CD4-positive, alpha-beta T cell treated with Interleukin-12 subunit alpha and Interleukin-12 subunit beta, for 1 hour (primary cell): ENCODE data around the gene MXRA5.
"Not testable (repeated sequence)": the region's sequence is repeated elsewhere in the genome, so short reads cannot be mapped to it uniquely, and the experiment has no call there.

Source experiments
- DNase-seq: peaks from one replicate; pipeline ENCODE4 v3.0.0-alpha.2; 2020

MXRA5 gene

GRCh38 chrX:3346501-3347259 is at the start of gene MXRA5:
Gene MXRA5 (minus strand): TSS chrX:3346652. CDS start chrX:3343833, 2,819 bp downstream.
- no peak for DNase-seq

- DNase-seq: no peak
Observed at GRCh38 chrX:3393581-3394111, 47.2 kb upstream of the MXRA5 start.

GRCh38 chrX:3393178-3393577 is 46.7 kb upstream of the MXRA5 start:
- DNase-seq: no peak

- no peak for DNase-seq
Observed at GRCh38 chrX:3388457-3388856, 42.0 kb upstream of the MXRA5 start.

GRCh38 chrX:3384327-3384726 is 37.9 kb upstream of the MXRA5 start:
- DNase-seq: no peak

- DNase-seq: no peak
Observed at GRCh38 chrX:3380603-3381002, 34.2 kb upstream of the MXRA5 start.

GRCh38 chrX:3379111-3379510 is 32.7 kb upstream of the MXRA5 start:
- DNase-seq: no peak

GRCh38 chrX:3378156-3378555 is 31.7 kb upstream of the MXRA5 start:
- DNase-seq: no peak

GRCh38 chrX:3377560-3377959 is 31.1 kb upstream of the MXRA5 start:
- no peak for DNase-seq

- DNase-seq: not testable (repeated sequence)
Observed at GRCh38 chrX:3375878-3376508, 29.5 kb upstream of the MXRA5 start.

GRCh38 chrX:3374108-3374800 is 27.8 kb upstream of the MXRA5 start:
- no peak for DNase-seq

GRCh38 chrX:3371163-3371562 is 24.7 kb upstream of the MXRA5 start:
- no peak for DNase-seq

- no peak for DNase-seq
Observed at GRCh38 chrX:3370656-3371055, 24.2 kb upstream of the MXRA5 start.

- DNase-seq: no peak
Observed at GRCh38 chrX:3362956-3363355, 16.5 kb upstream of the MXRA5 start.

GRCh38 chrX:3360881-3361280 is 14.4 kb upstream of the MXRA5 start:
- DNase-seq: no peak

- not testable (repeated sequence) for DNase-seq
Observed at GRCh38 chrX:3352741-3353140, 6.3 kb upstream of the MXRA5 start.

GRCh38 chrX:3351276-3351675 is 4.8 kb upstream of the MXRA5 start:
- DNase-seq: no peak

- DNase-seq: no peak
Observed at GRCh38 chrX:3348191-3348590, 1.7 kb upstream of the MXRA5 start.

- no peak for DNase-seq
Observed at GRCh38 chrX:3345281-3346191, 916 bp downstream of the MXRA5 start.

- not testable (repeated sequence) for DNase-seq
Observed at GRCh38 chrX:3343569-3343968, 2.9 kb downstream of the MXRA5 start.

- DNase-seq: no peak
Observed at GRCh38 chrX:3340016-3340415, 6.4 kb downstream of the MXRA5 start.

GRCh38 chrX:3326681-3327080 is 19.8 kb downstream of the MXRA5 start:
- no peak for DNase-seq
